HepG2 (cell line): Measurements from ENCODE around the gene SMG7. TPM values are rescaled to one million over a fixed set of nuclear protein-coding genes. Genes with fewer than 3 reads are reported as not detected.

ENCODE experiments used
- ATF7 ChIP-seq, 2 experiments: fragments of 450-650 bp in 1 of 2; sonication (generic) in 1 of 2; formaldehyde crosslinking in 1 of 2; IDR thresholded peaks; 2 replicates each; pipeline versions ENCODE4 v1.4.0 to v1.6.1; 2016 to 2020; ENCODE audit warnings: antibody characterized with exemption in 1 of 2, mild to moderate bottlenecking in 1 of 2, missing genetic modification reagents in 1 of 2
- CEBPB ChIP-seq: IDR thresholded peaks from 2 replicates; pipeline ENCODE4 v1.6.1; 2011; ENCODE audit warnings: low read depth, low read length, improper control_type of control experiment, borderline replicate concordance
- HMG20B ChIP-seq: conservative IDR thresholded peaks from 2 replicates; pipeline ENCODE4 v1.6.1; 2016; ENCODE audit warnings: missing genetic modification reagents, missing compliant biosample characterization
- HOXA7 ChIP-seq: sonication (generic); formaldehyde crosslinking; IDR thresholded peaks from 2 replicates; pipeline ENCODE4 v1.8.1; 2022; ENCODE audit warnings: mild to moderate bottlenecking, missing genetic modification reagents, moderate library complexity
- KDM5A ChIP-seq: fragments of 200-600 bp; sonication (generic); IDR thresholded peaks from 2 replicates; pipeline ENCODE4 v1.7.0; 2018; ENCODE audit warnings: antibody characterized with exemption, mild to moderate bottlenecking, low read length, borderline replicate concordance
- NAIF1 ChIP-seq: sonication (generic); formaldehyde crosslinking; IDR thresholded peaks from 2 replicates; pipeline ENCODE4 v1.5.0; 2020; ENCODE audit warnings: mild to moderate bottlenecking, missing genetic modification reagents, borderline replicate concordance
- PCBP2 ChIP-seq: fragments of 200-400 bp; formaldehyde crosslinking; optimal IDR thresholded peaks from 2 replicates; pipeline ENCODE3; 2018; ENCODE audit warnings: low read length, low read depth; ENCODE audit not compliant: poor library complexity, severe bottlenecking
- POLR2AphosphoS5 ChIP-seq: IDR thresholded peaks from 2 replicates; pipeline ENCODE4 v1.6.1; 2012; ENCODE audit warnings: low read depth, low read length
- RBM39 ChIP-seq: fragments of 200-400 bp; formaldehyde crosslinking; IDR thresholded peaks from one replicate; pipeline ENCODE4 v1.6.1; 2018; ENCODE audit warnings: antibody characterized with exemption, mild to moderate bottlenecking, low read depth, low read length; ENCODE audit not compliant: poor library complexity, severe bottlenecking
- TBL1XR1 ChIP-seq: fragments of 150-350 bp; IDR thresholded peaks from 2 replicates; pipeline ENCODE4 v1.6.1; 2014; ENCODE audit warnings: borderline replicate concordance, low read length; ENCODE audit not compliant: partially characterized antibody
- YEATS2 ChIP-seq: sonication (generic); formaldehyde crosslinking; IDR thresholded peaks from 2 replicates; pipeline ENCODE4 v1.4.0; 2020; ENCODE audit warnings: missing genetic modification reagents, borderline replicate concordance
- ZEB1 ChIP-seq: IDR thresholded peaks from 2 replicates; pipeline ENCODE4 v1.6.1; 2012; ENCODE audit warnings: mild to moderate bottlenecking, low read depth, inconsistent platforms; ENCODE audit not compliant: insufficient replicate concordance
- ZFP62 ChIP-seq: sonication (generic); formaldehyde crosslinking; IDR thresholded peaks from 2 replicates; pipeline ENCODE4 v1.4.0; 2020; ENCODE audit warnings: missing genetic modification reagents
- ZNF101 ChIP-seq: sonication (generic); formaldehyde crosslinking; IDR thresholded peaks from 2 replicates; pipeline ENCODE4 v1.4.0; 2020; ENCODE audit warnings: mild to moderate bottlenecking, low read depth, missing genetic modification reagents, borderline replicate concordance
- ZNF143 ChIP-seq: sonication (generic); formaldehyde crosslinking; IDR thresholded peaks from 2 replicates; pipeline ENCODE4 v1.4.0; 2020; ENCODE audit warnings: missing genetic modification reagents
- ZNF350 ChIP-seq: sonication (generic); formaldehyde crosslinking; IDR thresholded peaks from 2 replicates; pipeline ENCODE4 v1.4.0; 2020; ENCODE audit warnings: mild to moderate bottlenecking, low read depth, missing genetic modification reagents, borderline replicate concordance
- ZNF468 ChIP-seq: sonication (generic); formaldehyde crosslinking; IDR thresholded peaks from 2 replicates; pipeline ENCODE4 v1.8.0; 2022; ENCODE audit warnings: mild to moderate bottlenecking, moderate library complexity, missing genetic modification reagents
- ZNF713 ChIP-seq: sonication (generic); formaldehyde crosslinking; IDR thresholded peaks from 2 replicates; pipeline ENCODE4 v1.4.0; 2020; ENCODE audit warnings: mild to moderate bottlenecking, missing genetic modification reagents
- polyA plus RNA-seq, 8 experiments: library from polyadenylated mRNA; depleted of rRNA in 3 of 8; stranded (reverse) in 7 of 8; unstranded in 1 of 8; fragments of >200 nt; fragmentation: Illumina TruSeq in 4 of 8; extraction: Trizol in 4 of 8; gene quantifications; 2 replicates each; pipeline versions ENCODE4 v1.2.1 to v1.2.3, GENCODE V29; 2011 to 2016; ENCODE audit warnings: low read depth in 4 of 8, missing spikeins in 1 of 8, mixed read lengths in 1 of 8; ENCODE audit not compliant: insufficient read depth in 1 of 8
- total RNA-seq, 5 experiments: library from RNA; depleted of rRNA; stranded (reverse); fragments of >200 nt; fragmentation: Illumina TruSeq; extraction: Trizol; gene quantifications; 2 replicates each; pipeline ENCODE4 v1.2.3, GENCODE V29; 2016; ENCODE audit warnings: low read depth in 1 of 5
- TF ChIP-seq, protein P1 (sequence below): sonication (generic); formaldehyde crosslinking; IDR thresholded peaks from 2 replicates; pipeline ENCODE4 v1.4.0; 2020; ENCODE audit warnings: mild to moderate bottlenecking, missing genetic modification reagents
- TF ChIP-seq, protein P2 (sequence below): fragments of 450-650 bp; IDR thresholded peaks from 2 replicates; pipeline ENCODE4 v1.6.1; 2016
- TF ChIP-seq, protein P3 (sequence below): sonication (generic); formaldehyde crosslinking; conservative IDR thresholded peaks from 2 replicates; pipeline ENCODE4 v1.8.0; 2022; ENCODE audit warnings: missing genetic modification reagents

Gene SMG7
- total and polyA plus RNA-seq, 2 of the 13 experiments (the other 11 are each of a cell fraction or from before 2014, with no cell fraction given), result 14.9 to 27.9 TPM

DNA sequence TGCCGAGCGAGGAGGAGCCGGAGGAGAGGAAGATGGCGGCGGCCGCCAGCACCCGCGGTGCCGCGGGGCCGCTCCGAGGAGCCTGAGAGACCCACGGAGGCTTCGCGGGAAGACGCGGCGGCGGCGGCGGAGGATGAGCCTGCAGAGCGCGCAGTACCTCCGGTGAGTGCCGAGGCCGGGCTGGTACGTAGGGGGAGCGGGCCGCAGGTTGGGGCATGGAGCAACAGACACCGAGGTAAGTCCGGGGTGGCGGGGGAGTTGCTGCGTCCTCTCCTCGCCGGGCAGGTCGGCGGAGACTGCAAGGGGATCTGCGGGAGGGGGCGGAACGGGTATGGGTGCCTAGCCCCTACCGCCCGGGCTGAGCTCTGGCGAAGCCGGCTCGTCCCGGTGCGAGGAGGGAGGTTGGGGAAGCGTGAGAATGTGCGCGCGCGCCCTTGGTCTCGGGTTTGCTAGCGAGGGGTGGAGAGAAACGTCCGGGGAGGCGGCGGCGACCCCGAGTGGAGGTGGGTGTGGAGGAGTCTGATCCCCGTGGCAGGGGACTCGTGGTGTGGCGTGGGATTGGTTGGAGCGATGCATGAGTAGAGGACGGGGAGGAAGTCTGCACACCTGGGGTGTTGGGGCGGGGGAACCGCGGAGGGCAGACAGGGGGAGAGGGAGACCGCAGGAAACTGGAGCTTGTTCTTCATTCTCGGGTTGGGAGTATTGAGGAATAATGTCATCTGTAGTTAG is at the start of gene SMG7 (continued):
- TF ChIP-seq ZFP62 (CRISPR knock-in tag), result no peak
- no peak for TF ChIP-seq TBL1XR1
- TF ChIP-seq POLR2AphosphoS5, result peak; percentile 59
- no peak for TF ChIP-seq ZNF713 (CRISPR knock-in tag)
- TF ChIP-seq, protein P1, sequence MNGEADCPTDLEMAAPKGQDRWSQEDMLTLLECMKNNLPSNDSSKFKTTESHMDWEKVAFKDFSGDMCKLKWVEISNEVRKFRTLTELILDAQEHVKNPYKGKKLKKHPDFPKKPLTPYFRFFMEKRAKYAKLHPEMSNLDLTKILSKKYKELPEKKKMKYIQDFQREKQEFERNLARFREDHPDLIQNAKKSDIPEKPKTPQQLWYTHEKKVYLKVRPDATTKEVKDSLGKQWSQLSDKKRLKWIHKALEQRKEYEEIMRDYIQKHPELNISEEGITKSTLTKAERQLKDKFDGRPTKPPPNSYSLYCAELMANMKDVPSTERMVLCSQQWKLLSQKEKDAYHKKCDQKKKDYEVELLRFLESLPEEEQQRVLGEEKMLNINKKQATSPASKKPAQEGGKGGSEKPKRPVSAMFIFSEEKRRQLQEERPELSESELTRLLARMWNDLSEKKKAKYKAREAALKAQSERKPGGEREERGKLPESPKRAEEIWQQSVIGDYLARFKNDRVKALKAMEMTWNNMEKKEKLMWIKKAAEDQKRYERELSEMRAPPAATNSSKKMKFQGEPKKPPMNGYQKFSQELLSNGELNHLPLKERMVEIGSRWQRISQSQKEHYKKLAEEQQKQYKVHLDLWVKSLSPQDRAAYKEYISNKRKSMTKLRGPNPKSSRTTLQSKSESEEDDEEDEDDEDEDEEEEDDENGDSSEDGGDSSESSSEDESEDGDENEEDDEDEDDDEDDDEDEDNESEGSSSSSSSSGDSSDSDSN (CRISPR knock-in tag), result peak; percentile 65; the same call in 1 of the 2 replicates
- TF ChIP-seq, protein P2, sequence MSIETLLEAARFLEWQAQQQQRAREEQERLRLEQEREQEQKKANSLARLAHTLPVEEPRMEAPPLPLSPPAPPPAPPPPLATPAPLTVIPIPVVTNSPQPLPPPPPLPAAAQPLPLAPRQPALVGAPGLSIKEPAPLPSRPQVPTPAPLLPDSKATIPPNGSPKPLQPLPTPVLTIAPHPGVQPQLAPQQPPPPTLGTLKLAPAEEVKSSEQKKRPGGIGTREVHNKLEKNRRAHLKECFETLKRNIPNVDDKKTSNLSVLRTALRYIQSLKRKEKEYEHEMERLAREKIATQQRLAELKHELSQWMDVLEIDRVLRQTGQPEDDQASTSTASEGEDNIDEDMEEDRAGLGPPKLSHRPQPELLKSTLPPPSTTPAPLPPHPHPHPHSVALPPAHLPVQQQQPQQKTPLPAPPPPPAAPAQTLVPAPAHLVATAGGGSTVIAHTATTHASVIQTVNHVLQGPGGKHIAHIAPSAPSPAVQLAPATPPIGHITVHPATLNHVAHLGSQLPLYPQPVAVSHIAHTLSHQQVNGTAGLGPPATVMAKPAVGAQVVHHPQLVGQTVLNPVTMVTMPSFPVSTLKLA, result no peak
- 0 out of 2 replicates have a peak, but pooled peaks have one; percentile 52 for TF ChIP-seq HOXA7 (CRISPR knock-in tag)
- TF ChIP-seq KDM5A, result no peak
- no peak for TF ChIP-seq HMG20B (CRISPR knock-in tag)
- TF ChIP-seq, protein P3, sequence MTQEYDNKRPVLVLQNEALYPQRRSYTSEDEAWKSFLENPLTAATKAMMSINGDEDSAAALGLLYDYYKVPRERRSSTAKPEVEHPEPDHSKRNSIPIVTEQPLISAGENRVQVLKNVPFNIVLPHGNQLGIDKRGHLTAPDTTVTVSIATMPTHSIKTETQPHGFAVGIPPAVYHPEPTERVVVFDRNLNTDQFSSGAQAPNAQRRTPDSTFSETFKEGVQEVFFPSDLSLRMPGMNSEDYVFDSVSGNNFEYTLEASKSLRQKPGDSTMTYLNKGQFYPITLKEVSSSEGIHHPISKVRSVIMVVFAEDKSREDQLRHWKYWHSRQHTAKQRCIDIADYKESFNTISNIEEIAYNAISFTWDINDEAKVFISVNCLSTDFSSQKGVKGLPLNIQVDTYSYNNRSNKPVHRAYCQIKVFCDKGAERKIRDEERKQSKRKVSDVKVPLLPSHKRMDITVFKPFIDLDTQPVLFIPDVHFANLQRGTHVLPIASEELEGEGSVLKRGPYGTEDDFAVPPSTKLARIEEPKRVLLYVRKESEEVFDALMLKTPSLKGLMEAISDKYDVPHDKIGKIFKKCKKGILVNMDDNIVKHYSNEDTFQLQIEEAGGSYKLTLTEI (CRISPR knock-in tag), result no peak
- TF ChIP-seq YEATS2 (CRISPR knock-in tag), result no peak
- TF ChIP-seq ZNF350 (CRISPR knock-in tag), result no peak
- TF ChIP-seq ZNF468 (CRISPR knock-in tag), result no peak
- TF ChIP-seq NAIF1, result 0 out of 2 replicates have a peak, but pooled peaks have one; percentile 18
- no peak for TF ChIP-seq ZNF101 (CRISPR knock-in tag)
- TF ChIP-seq ZEB1, result no peak
- no peak for TF ChIP-seq RBM39
- no peak for TF ChIP-seq ZNF143 (CRISPR knock-in tag)
- TF ChIP-seq ATF7 (IDR thresholded peaks at IDR 0.05), result no peak
- no peak for TF ChIP-seq ATF7 (CRISPR knock-in tag; IDR thresholded peaks at IDR 0.05)
- TF ChIP-seq PCBP2, result no peak
- no peak for TF ChIP-seq CEBPB
